Skeletal muscle cell (primary cell): ENCODE measurements around the gene RANGAP1.
"Not testable (repeated sequence)": the region's sequence is repeated elsewhere in the genome, so short reads cannot be mapped to it uniquely, and the experiment has no call there.

ENCODE experiments used
- DNase-seq: peaks from one replicate; pipeline ENCODE4 v3.0.0-alpha.2; 2010; ENCODE audit warnings: low read depth
- H3K4me3 ChIP-seq: 2 replicates; pipeline ENCODE4 v1.5.1; 2011; ENCODE audit warnings: low read depth, mild to moderate bottlenecking, control low read depth, low read length, moderate library complexity

The RANGAP1 gene

GRCh38 chr22:41263704-41264103 is 22.3 kb downstream of the RANGAP1 start:
- no peak for DNase-seq
- H3K4me3 ChIP-seq, result no peak overlapping the region

GRCh38 chr22:41262250-41262765 is 23.7 kb downstream of the RANGAP1 start:
- DNase-seq, result no peak
- H3K4me3 ChIP-seq, result no peak overlapping the region

- H3K4me3 ChIP-seq, result no peak overlapping the region
- no peak for DNase-seq
Measured at GRCh38 chr22:41261541-41262249, 24.3 kb downstream of the RANGAP1 start.

- H3K4me3 ChIP-seq, result no peak overlapping the region
- DNase-seq, result no peak
Measured at GRCh38 chr22:41260871-41261270, 25.1 kb downstream of the RANGAP1 start.

- DNase-seq, H3K4me3 ChIP-seq: not testable (repeated sequence)
Measured at GRCh38 chr22:41259756-41260155, 26.2 kb downstream of the RANGAP1 start.

DNA sequence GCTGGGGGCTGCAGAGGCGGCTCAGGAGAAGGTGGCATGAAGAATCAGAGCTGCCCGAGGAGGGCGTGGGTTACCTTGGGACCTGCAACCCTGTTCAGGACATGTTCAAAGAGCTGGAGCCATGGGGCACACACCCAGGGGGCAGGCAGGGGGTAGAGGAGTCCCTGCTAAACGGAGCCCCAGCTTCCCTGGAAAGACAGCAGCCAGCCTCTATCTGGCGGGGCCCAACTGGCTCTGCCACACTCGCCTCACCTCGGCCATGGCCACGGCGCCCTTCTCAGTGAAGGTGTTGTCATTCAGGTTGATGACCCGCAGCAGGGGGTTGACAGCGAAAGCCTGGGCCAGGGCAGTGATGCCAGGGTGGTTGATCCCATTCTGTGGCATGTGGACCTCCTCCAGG is 28.3 kb downstream of the RANGAP1 start:
- no peak overlapping the region for H3K4me3 ChIP-seq
- DNase-seq, result no peak

DNA sequence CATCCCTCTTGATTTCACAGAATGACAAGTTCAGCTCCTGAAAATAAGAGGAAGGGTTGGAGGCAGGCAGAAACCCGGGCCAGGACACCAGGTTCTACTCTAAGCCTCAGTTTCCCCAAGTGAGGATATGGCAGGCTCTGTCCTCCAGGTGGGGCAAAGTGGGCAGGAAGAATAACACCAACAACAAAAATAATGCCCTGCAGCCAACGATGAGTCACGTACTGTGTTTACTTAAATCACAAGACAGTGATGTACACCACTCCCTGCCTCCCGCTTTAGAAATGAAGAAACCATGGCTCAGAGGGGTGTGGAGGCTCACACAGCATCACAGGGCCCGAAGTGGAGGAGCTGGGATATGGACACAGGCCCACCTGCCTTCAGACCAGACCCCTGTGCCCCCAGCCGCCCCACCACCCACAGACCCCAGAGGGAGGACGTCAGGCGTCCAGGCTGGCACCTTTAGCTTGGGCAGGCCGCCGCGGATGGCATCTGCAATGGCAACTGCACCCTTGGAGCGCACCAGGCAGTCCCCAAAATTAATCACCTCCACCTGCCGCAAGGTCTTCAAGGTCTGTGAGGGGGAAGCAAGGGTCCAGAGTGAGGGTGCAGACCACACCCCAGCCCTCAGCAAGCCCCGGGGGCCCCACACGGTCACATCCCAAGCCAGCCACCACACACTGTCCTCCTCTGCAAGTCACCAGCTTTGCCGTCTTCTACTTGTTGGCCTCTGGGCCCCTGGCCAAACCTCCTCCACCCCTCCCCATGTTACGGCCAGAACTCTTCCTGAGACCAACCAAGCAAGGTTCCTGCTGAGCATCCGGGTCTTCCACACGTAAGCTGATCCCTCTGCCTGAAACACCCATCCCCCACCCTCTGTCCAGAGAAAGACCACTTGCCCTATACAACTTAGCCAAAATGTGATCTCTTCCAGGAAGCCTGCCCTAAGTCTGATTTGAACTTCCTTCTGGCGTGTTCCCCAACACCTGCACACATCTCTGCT is 29.4 kb downstream of the RANGAP1 start:
- H3K4me3 ChIP-seq, result no peak overlapping the region
- no peak for DNase-seq

- no peak overlapping the region for H3K4me3 ChIP-seq
- no peak for DNase-seq
Measured at GRCh38 chr22:41254230-41254629, 31.8 kb downstream of the RANGAP1 start.

- DNase-seq, result no peak
- H3K4me3 ChIP-seq, result no peak overlapping the region
Measured at GRCh38 chr22:41252365-41252764, 33.6 kb downstream of the RANGAP1 start.

- no peak overlapping the region for H3K4me3 ChIP-seq
- DNase-seq, result no peak
Measured at GRCh38 chr22:41250127-41250526, 35.9 kb downstream of the RANGAP1 start.

- H3K4me3 ChIP-seq, result no peak overlapping the region
- DNase-seq, result no peak
Measured at GRCh38 chr22:41249442-41249841, 36.5 kb downstream of the RANGAP1 start.

DNA sequence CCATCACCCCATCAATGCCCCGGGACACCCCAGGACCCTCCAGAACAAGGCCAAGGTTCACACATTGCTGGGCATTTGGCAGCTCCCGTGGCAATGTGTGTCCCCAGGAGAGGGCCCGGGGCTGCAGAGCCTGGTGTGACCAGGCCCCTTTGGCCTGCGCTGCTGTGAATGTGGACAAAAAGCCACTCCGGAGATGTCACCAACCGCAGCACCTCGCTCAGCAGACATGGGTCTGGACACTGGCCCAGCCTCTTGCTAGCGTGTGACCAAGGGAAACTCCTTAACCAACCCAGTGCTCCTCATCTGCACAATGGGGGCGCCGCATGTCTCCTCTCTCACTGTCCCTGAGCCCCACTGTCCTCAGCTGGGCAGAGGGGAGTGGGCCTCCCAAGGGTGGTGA is 37.2 kb downstream of the RANGAP1 start:
- DNase-seq, result no peak
- no peak overlapping the region for H3K4me3 ChIP-seq

DNA sequence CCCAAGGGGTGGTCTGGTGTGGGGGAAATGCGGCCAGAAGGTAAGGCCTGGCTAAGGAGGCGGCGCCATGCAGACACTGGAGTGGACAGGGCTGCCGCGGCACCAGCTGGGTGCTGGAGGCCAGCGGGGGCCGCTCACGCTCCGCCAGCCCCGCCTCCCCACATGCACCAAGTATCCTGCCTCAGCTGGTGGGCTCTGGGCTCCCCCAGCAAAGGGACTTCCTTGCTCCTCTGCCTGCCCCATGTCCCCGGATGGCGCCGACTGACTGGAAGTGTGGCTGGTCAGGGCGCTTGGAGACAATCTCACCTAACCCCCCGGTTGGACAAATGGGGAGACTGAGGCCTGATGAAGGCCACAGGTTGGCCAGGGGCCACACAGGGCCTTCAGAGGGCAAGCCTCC is 37.7 kb downstream of the RANGAP1 start:
- no peak overlapping the region for H3K4me3 ChIP-seq
- no peak for DNase-seq

- no peak overlapping the region for H3K4me3 ChIP-seq
- DNase-seq, result no peak
Measured at GRCh38 chr22:41247703-41248102, 38.3 kb downstream of the RANGAP1 start.

DNA sequence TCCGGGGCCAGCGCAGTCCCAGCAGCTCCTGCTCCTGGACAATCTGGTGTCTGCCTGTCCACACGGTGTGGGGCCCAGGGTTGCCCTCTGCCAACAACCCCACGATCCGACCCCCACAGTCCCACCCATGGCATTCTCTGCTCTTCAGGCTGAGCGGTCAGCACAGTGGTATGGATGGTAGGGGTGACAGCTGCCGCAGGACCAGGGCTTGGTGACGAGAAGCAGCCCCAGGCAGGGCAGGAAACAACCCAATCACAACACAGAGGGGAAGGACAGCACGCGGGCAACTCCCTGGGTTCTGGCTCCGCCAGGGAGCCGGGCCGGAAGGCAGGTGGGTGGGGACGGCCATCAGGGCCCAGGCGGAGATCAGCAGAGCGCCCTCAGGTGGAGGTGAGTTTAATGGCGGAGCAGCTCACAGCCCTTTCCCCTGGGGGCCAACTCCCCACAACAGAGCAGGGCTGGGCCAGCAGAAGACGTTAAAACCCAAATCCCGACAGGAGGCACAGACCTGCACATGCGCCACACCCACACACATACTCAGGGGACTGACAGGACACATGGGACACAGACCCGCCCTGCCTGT is 40.0 kb downstream of the RANGAP1 start:
- DNase-seq, result no peak
- no peak overlapping the region for H3K4me3 ChIP-seq

GRCh38 chr22:41243361-41243760 is 42.6 kb downstream of the RANGAP1 start:
- no peak for DNase-seq
- H3K4me3 ChIP-seq, result no peak overlapping the region

DNA sequence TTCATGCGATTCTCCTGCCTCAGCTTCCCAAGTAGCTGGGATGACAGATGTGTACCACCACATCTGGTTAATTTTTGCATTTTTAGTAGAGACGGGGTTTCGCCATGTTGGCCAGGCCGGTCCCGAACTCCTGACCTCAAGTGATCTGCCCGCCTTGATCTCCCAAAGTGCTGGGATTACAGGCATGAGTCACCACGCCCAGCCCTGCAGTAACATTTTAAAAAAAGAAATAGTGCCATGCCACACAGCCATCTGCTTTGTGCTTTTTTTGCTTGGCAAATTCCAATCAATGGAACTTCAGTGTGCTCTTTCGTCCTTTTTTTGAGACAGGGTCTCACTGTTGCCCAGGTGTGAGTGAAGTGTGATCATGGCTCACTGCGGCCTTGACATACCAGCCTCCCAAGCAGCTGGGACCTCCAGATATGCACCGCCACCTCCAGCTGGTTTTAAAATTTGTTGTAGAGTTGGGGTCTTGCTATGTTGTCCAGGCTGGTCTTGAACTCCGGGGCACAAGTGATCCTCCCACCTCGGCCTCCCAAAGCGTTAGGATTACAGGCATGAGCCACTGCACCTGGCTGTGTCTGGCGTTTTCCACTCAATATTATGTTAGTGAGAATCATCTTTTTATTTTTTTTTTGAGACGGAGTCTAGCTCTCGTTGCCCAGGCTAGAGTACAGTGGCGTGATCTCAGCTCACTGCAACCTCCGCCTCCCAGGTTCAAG is 43.4 kb downstream of the RANGAP1 start:
- no peak for DNase-seq

DNA sequence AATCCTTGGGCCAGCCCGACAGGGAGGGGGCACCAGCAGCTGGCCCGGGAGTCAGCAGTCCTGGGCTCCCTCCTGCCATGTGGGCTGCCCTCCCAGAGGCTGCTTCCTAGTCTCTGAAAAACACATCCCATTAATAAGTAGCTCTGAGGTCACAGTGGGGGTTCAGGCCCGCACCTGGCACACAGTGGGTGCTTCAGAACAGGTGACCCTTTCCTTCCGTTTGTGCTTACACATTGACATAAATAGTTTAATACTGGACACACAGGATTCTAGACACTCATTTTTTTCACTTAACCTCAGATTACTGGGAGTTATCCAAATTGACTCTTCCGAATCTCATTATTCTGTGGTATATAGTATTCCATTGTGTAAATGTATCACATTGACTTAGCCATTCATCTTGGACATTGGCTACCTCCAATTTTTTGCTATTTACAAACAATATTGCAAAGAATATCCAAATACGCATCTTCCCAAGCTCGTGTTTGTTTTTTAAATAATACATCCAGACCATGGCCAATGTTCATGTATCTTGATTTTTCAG is 44.8 kb downstream of the RANGAP1 start:
- DNase-seq, result no peak
- H3K4me3 ChIP-seq, result no peak overlapping the region

More for the DNA sequence above, 43.4 kb downstream of the RANGAP1 start:
- H3K4me3 ChIP-seq, result no peak overlapping the region
